ENCODE measurements around the gene JARID2.

JARID2 gene

DNA sequence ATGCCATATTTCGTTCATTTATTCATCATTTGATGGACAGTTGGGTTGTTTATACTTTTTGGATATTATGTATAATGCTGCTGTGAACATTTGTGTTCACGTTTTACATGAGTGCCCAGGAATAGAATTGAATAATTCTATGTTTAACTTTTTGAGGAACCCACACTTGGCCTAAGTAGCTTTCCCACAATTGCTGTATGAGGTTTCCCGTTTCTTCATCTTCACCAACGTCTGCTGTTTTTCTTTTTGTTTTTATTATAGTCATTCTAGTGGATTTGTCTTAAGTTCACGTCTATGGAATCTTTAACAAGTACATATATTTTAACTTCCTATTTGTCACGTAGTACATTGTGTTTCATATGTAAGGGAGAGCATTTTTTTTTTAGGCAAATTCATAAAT lies 110.3 kb downstream of the JARID2 start:
- TF ChIP-seq, protein P1, sequence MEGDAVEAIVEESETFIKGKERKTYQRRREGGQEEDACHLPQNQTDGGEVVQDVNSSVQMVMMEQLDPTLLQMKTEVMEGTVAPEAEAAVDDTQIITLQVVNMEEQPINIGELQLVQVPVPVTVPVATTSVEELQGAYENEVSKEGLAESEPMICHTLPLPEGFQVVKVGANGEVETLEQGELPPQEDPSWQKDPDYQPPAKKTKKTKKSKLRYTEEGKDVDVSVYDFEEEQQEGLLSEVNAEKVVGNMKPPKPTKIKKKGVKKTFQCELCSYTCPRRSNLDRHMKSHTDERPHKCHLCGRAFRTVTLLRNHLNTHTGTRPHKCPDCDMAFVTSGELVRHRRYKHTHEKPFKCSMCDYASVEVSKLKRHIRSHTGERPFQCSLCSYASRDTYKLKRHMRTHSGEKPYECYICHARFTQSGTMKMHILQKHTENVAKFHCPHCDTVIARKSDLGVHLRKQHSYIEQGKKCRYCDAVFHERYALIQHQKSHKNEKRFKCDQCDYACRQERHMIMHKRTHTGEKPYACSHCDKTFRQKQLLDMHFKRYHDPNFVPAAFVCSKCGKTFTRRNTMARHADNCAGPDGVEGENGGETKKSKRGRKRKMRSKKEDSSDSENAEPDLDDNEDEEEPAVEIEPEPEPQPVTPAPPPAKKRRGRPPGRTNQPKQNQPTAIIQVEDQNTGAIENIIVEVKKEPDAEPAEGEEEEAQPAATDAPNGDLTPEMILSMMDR (IDR thresholded peaks at IDR 0.05; ENCODE audit: insufficient read depth, low read length, poor library complexity, severe bottlenecking): no peak
- no peak for TF ChIP-seq EZH2phosphoT487 (conservative IDR thresholded peaks at IDR 0.05; ENCODE audit: low read length)
- Histone ChIP-seq H3K9me2 (replicated peaks; ENCODE audit: insufficient read depth, low read length) (no peaks in the 10 kb centered on the region), H3K4me2 (ENCODE audit: low read depth, low read length, poor library complexity, severe bottlenecking) (no peak overlapping the region), H3K9me3 (ENCODE audit: insufficient read depth, low read length) (no peaks in the 10 kb centered on the region), H3K79me2 (ENCODE audit: insufficient read depth, low read length) (no peaks in the 10 kb centered on the region), H2AFZ (ENCODE audit: low read depth, low read length, severe bottlenecking) (no peak overlapping the region), H3K4me3 (ENCODE audit: insufficient read depth, low read length, poor library complexity, severe bottlenecking) (no peak overlapping the region), H3K9ac (ENCODE audit: low read length) (no peak overlapping the region), H3F3A (ENCODE audit: insufficient read depth) (no peaks in the 10 kb centered on the region), H3K27ac (ENCODE audit: low read depth, low read length) (no peak overlapping the region), H3K27me3 (ENCODE audit: low read length) (no peaks in the 10 kb centered on the region), H4K20me1 (ENCODE audit: low read depth, low read length) (peaks cover 29% of the 10 kb centered on the region), H3K36me3 (ENCODE audit: low read length) (no peaks in the 10 kb centered on the region)

DNA sequence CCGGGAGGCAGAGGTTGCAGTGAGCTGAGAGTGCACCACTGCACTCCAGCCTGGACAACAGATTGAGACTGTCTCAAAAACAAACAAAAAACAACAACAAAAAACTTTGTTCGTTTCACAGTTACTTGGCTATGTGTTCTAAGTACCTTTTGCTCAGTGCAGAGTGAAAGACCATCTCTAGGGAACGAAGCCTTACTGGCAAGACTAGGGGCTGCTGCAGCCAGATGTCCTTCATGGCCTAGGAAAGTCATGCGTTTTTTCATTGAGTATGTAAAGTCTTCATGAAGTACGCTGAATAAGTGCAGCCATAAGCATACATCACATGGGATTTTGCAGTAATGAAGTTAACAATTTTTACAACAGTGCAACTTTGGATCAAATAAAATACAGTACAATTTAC lies 111.1 kb downstream of the JARID2 start:
- Histone ChIP-seq H2AFZ (ENCODE audit: low read depth, low read length, severe bottlenecking) (no peak overlapping the region), H3F3A (ENCODE audit: insufficient read depth) (no peaks in the 10 kb centered on the region), H3K4me3 (ENCODE audit: insufficient read depth, low read length, poor library complexity, severe bottlenecking) (no peak overlapping the region), H3K4me2 (ENCODE audit: low read depth, low read length, poor library complexity, severe bottlenecking) (no peak overlapping the region), H3K9me2 (replicated peaks; ENCODE audit: insufficient read depth, low read length) (no peaks in the 10 kb centered on the region), H3K27ac (ENCODE audit: low read depth, low read length) (no peak overlapping the region), H3K36me3 (ENCODE audit: low read length) (no peaks in the 10 kb centered on the region), H3K9me3 (ENCODE audit: insufficient read depth, low read length) (no peaks in the 10 kb centered on the region), H4K20me1 (ENCODE audit: low read depth, low read length) (peaks cover 29% of the 10 kb centered on the region), H3K79me2 (ENCODE audit: insufficient read depth, low read length) (no peaks in the 10 kb centered on the region), H3K27me3 (ENCODE audit: low read length) (no peaks in the 10 kb centered on the region), H3K9ac (ENCODE audit: low read length) (no peak overlapping the region)
- TF ChIP-seq EZH2phosphoT487 (conservative IDR thresholded peaks at IDR 0.05; ENCODE audit: low read length): no peak
- TF ChIP-seq, protein P1 (IDR thresholded peaks at IDR 0.05; ENCODE audit: insufficient read depth, low read length, poor library complexity, severe bottlenecking): no peak

DNA sequence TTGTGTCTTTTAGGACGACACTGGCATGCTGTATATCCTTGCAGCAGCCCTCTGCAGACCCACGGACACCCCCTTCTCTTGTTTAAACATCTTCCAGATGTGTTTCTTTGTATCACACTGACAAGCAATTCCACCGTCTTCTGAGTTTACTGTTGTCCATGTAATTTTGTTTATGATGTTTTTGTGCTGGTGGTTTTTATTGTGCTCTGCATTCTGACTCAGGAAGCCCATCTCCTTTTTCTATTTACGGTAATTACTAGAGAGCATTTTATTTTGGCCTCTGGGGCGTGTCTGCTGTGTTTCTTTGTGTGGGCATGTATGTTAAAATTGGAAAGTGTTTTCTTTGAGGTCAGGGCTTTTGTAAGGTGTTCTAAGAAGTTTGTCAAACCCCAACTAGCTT lies 111.9 kb downstream of the JARID2 start:
- Histone ChIP-seq H2AFZ (ENCODE audit: low read depth, low read length, severe bottlenecking) (no peak overlapping the region), H3K9ac (ENCODE audit: low read length) (no peak overlapping the region), H3K9me2 (replicated peaks; ENCODE audit: insufficient read depth, low read length) (no peaks in the 10 kb centered on the region), H4K20me1 (ENCODE audit: low read depth, low read length) (peaks cover 29% of the 10 kb centered on the region), H3K36me3 (ENCODE audit: low read length) (no peaks in the 10 kb centered on the region), H3K79me2 (ENCODE audit: insufficient read depth, low read length) (no peaks in the 10 kb centered on the region), H3K4me2 (ENCODE audit: low read depth, low read length, poor library complexity, severe bottlenecking) (no peak overlapping the region), H3K27ac (ENCODE audit: low read depth, low read length) (no peak overlapping the region), H3K4me3 (ENCODE audit: insufficient read depth, low read length, poor library complexity, severe bottlenecking) (no peak overlapping the region), H3F3A (ENCODE audit: insufficient read depth) (no peaks in the 10 kb centered on the region), H3K27me3 (ENCODE audit: low read length) (no peaks in the 10 kb centered on the region), H3K9me3 (ENCODE audit: insufficient read depth, low read length) (no peaks in the 10 kb centered on the region)
- no peak for TF ChIP-seq EZH2phosphoT487 (conservative IDR thresholded peaks at IDR 0.05; ENCODE audit: low read length)
- TF ChIP-seq, protein P1 (IDR thresholded peaks at IDR 0.05; ENCODE audit: insufficient read depth, low read length, poor library complexity, severe bottlenecking): no peak

All from SU-DHL-6 (cell line).